SH-SY5Y (cell line): ENCODE results near the gene MGMT.

ENCODE experiments used
- GATA2 ChIP-seq: IDR thresholded peaks from 2 replicates; pipeline ENCODE4 v1.6.1; 2011; ENCODE audit warnings: mild to moderate bottlenecking, low read depth, low read length
- GATA3 ChIP-seq: IDR thresholded peaks from 2 replicates; pipeline ENCODE4 v1.6.1; 2011; ENCODE audit warnings: low read depth, mild to moderate bottlenecking, low read length, moderate library complexity

GRCh38 chr10:129553928-129554327 lies 86.9 kb downstream of the MGMT start:
- TF ChIP-seq GATA2 (no peak), GATA3 (no peak)
